Testis (tissue), 3 donors: ENCODE results near the gene ZMYND10. TPM values are rescaled to one million over a fixed set of nuclear protein-coding genes. Genes with fewer than 3 reads are reported as not detected.

Source experiments
- DNase-seq: peaks from one replicate; pipeline ENCODE4 v3.0.0-alpha.2; 2019
- H3K27ac ChIP-seq, 2 donors: fragments of 200-600 bp; sonication (generic); one replicate each; pipeline ENCODE4 v1.5.1; 2019
- H3K27me3 ChIP-seq: fragments of 200-600 bp; sonication (generic); one replicate; pipeline ENCODE4 v1.5.1; 2019
- H3K36me3 ChIP-seq: fragments of 200-600 bp; sonication (generic); one replicate; pipeline ENCODE4 v1.5.1; 2017; ENCODE audit warnings: low read depth; ENCODE audit errors: missing control alignments
- H3K4me1 ChIP-seq: fragments of 200-600 bp; sonication (generic); one replicate; pipeline ENCODE4 v1.5.1; 2019
- H3K4me3 ChIP-seq, 2 donors: fragments of 200-600 bp; sonication (generic); one replicate each; pipeline ENCODE4 v1.5.1; 2017 to 2019
- H3K9me3 ChIP-seq: fragments of 200-600 bp; sonication (generic); one replicate; pipeline ENCODE4 v1.5.1; 2017
- CTCF ChIP-seq, 3 experiments: fragments of 450-650 bp in 2 of 3; fragments of 200-600 bp in 1 of 3; sonication (generic) in 1 of 3; IDR thresholded peaks; one replicate each; pipeline ENCODE4 v1.5.1; 2016 to 2019; ENCODE audit warnings: antibody characterized with exemption in 3 of 3, mild to moderate bottlenecking in 2 of 3, moderate library complexity in 1 of 3
- POLR2A ChIP-seq: fragments of 450-650 bp; IDR thresholded peaks from one replicate; pipeline ENCODE4 v1.6.1; 2017; ENCODE audit warnings: antibody characterized with exemption, mild to moderate bottlenecking, moderate library complexity
- WGBS, 2 donors: methylation state at CpG; one replicate each; pipeline ENCODE4 v1.1.5; 2018; 5-methylcytosine and 5-hydroxymethylcytosine counted together
- intact Hi-C: fragments of 100-400 bp; cut with DNase I; formaldehyde crosslinking; loops from one replicate; pipeline ENCODE4 v1.15.1; 2023; ENCODE audit warnings: low total_unique reads
- polyA plus RNA-seq: library from polyadenylated mRNA; stranded (reverse); fragments of 350-450 nt; fragmentation: Illumina TruSeq; extraction: RNeasy Lipid Tissue Mini Kit (QIAGEN cat#74804); gene quantifications from one replicate; pipeline ENCODE4 v1.2.3, GENCODE V29; 2014; ENCODE audit warnings: low read depth, low replicate concordance; ENCODE audit not compliant: insufficient read depth
- total RNA-seq, 2 donors: library from RNA; depleted of rRNA; stranded (reverse); fragments of >200 nt; gene quantifications; one replicate each; pipeline ENCODE4 v1.2.3, GENCODE V29; 2016

ZMYND10 gene
- total and polyA plus RNA-seq, 3 donors from 2014 or later: 241 to 763 (median 335) TPM

- H3K4me1 ChIP-seq: peaks cover 25% of the 10 kb centered on the region
- peak overlapping the region; percentile 63 to 81 for H3K4me3 ChIP-seq
- H3K27ac ChIP-seq: peak overlapping the region; percentile 12 to 85
- no peaks in the 10 kb centered on the region for H3K9me3 ChIP-seq
- no peaks in the 10 kb centered on the region for H3K36me3 ChIP-seq
- DNase-seq: no peak
- intact Hi-C loops: no loop called here
- H3K27me3 ChIP-seq: no peaks in the 10 kb centered on the region
- no peak for TF ChIP-seq POLR2A
- no peak for TF ChIP-seq CTCF (IDR thresholded peaks at IDR 0.05)
- WGBS, 2 donors: 0 to 2% methylated on average over 10 to 12 of the region's 12 CpGs
Measured at GRCh38 chr3:50299638-50299928, 45.9 kb downstream of the ZMYND10 start.

- intact Hi-C loops: no loop called here
- Histone ChIP-seq H3K4me3 (peak within 1 kb of the TSS; percentile 63 to 81), H3K36me3 (no peaks in the 10 kb centered on the region), H3K27ac (peak within 1 kb of the TSS; percentile 78 to 87), H3K4me1 (peaks cover 25% of the 10 kb centered on the region), H3K27me3 (no peaks in the 10 kb centered on the region), H3K9me3 (no peaks in the 10 kb centered on the region)
- TF ChIP-seq POLR2A (peak; percentile 65), CTCF (IDR thresholded peaks at IDR 0.05) (peak in 2 of 3 experiments; percentile 42 to 64)
- DNase-seq: peak; percentile 100
- 0% methylated on average over 32 to 56 of the region's 61 CpGs for WGBS, 2 donors
Measured at GRCh38 chr3:50298836-50299637, 46.5 kb downstream of the ZMYND10 start, which contains the start of the genes HYAL3 and NAA80. Gene HYAL3, minus strand, starts transcription at chr3:50299405. Its CDS starts 3,803 bp downstream, at chr3:50295602. Gene NAA80, minus strand, starts transcription at chr3:50299405. Its CDS starts 1,942 bp downstream, at chr3:50297463.

GRCh38 chr3:50297896-50298725 lies 47.4 kb downstream of the ZMYND10 start:
- Histone ChIP-seq H3K36me3 (no peaks in the 10 kb centered on the region), H3K4me3 (peak overlapping the region in 1 of 2 donors; percentile 81), H3K4me1 (peaks cover 20% of the 10 kb centered on the region), H3K27ac (peak overlapping the region; percentile 78 to 87), H3K9me3 (no peaks in the 10 kb centered on the region), H3K27me3 (no peaks in the 10 kb centered on the region)
- WGBS, 2 donors: 33 to 51% methylated on average over 9 of the region's 9 CpGs
- TF ChIP-seq CTCF (IDR thresholded peaks at IDR 0.05) (peak in 2 of 3 experiments; percentile 12 to 20), POLR2A (no peak)
- DNase-seq: no peak
- intact Hi-C loops: no loop called here

- Histone ChIP-seq H3K27ac (no peak overlapping the region), H3K36me3 (no peaks in the 10 kb centered on the region), H3K27me3 (no peaks in the 10 kb centered on the region), H3K4me1 (peaks cover 21% of the 10 kb centered on the region), H3K9me3 (no peaks in the 10 kb centered on the region), H3K4me3 (no peak overlapping the region)
- 75 to 93% methylated on average over 2 of the region's 2 CpGs for WGBS, 2 donors
- intact Hi-C loops: no loop called here
- TF ChIP-seq POLR2A (no peak), CTCF (IDR thresholded peaks at IDR 0.05) (no peak)
- no peak for DNase-seq
Measured at GRCh38 chr3:50297384-50297775, 48.2 kb downstream of the ZMYND10 start.
